HCT116 (cell line): ENCODE data around the gene ANKLE2. TPM values are rescaled to one million over a fixed set of nuclear protein-coding genes. Genes with fewer than 3 reads are reported as not detected.

Experiments used
- ATAC-seq: fragments of 200-7000 bp; cut with Tn5 transposase; 2 replicates; pipeline ENCODE4 v1.9.1; 2020; ENCODE audit warnings: mild to moderate bottlenecking, moderate library complexity
- BruUV-seq: library from RNA; stranded (reverse); fragments of 400-500 nt; replicated peaks from 2 replicates; lab custom pipeline; 2021; lab: Mats Ljungman, UMichigan
- CTCF ChIA-PET: fragments of 300-600 bp; sonication (Branson Sonifier 250); formaldehyde crosslinking; loops from one replicate; lab custom pipeline; 2021; ENCODE audit warnings: antibody characterized with exemption; lab: Charles Lee
- POLR2A ChIA-PET: fragments of 300-600, 350-600 bp; sonication (Branson Sonifier 250); formaldehyde crosslinking; loops from one replicate; lab custom pipeline; 2021; ENCODE audit warnings: antibody characterized with exemption; lab: Charles Lee
- RAD21 ChIA-PET, 2 experiments: fragments of 300-600 bp; sonication (Branson Sonifier 250); formaldehyde crosslinking; loops; one replicate each; lab custom pipeline; 2023; ENCODE audit warnings: low total read pairs in 2 of 2; ENCODE audit not compliant: uncharacterized antibody in 2 of 2, unreplicated experiment in 2 of 2, low non-redundant PET in 1 of 2; lab: Charles Lee
- DNase-seq: peaks from one replicate; pipeline ENCODE4 v3.0.0-alpha.2; 2010; ENCODE audit warnings: low read depth, low spot score
- H2AFZ ChIP-seq: fragments of 200-600 bp; shearing (Covaris generic), sonication (generic); 2 replicates; pipeline ENCODE4 v1.6.1; 2017; ENCODE audit warnings: low read depth, mixed run types, mixed read lengths, antibody characterized with exemption, low read length; ENCODE audit not compliant: poor library complexity, severe bottlenecking
- H3K27ac ChIP-seq: 2 replicates; pipeline ENCODE4 v1.5.1; 2012; ENCODE audit warnings: low read depth, low read length
- H3K27me3 ChIP-seq: fragments of 200-600 bp; sonication (generic); 2 replicates; pipeline ENCODE4 v1.6.1; 2016; ENCODE audit warnings: mixed run types, low read length, mixed read lengths; ENCODE audit not compliant: insufficient read depth
- H3K36me3 ChIP-seq, 2 experiments: fragments of 200-500 bp in 1 of 2; fragments of 200-600 bp in 1 of 2; sonication (Bioruptor generic) in 1 of 2; sonication (generic) in 1 of 2; 2 replicates each; pipeline versions ENCODE4 v1.5.1 to v1.6.1; 2014 to 2016; ENCODE audit warnings: low read length in 2 of 2, inconsistent platforms in 1 of 2, mixed read lengths in 1 of 2, mixed run types in 1 of 2; ENCODE audit not compliant: insufficient read depth in 2 of 2, control insufficient read depth in 1 of 2
- H3K4me1 ChIP-seq, 2 experiments: fragments of 200-600 bp in 1 of 2; sonication (generic) in 1 of 2; 2 replicates each; pipeline versions ENCODE4 v1.5.1 to v1.6.1; 2012 to 2017; ENCODE audit warnings: low read length in 2 of 2, inconsistent platforms in 1 of 2, mild to moderate bottlenecking in 1 of 2, mixed read lengths in 1 of 2, mixed run types in 1 of 2, moderate library complexity in 1 of 2; ENCODE audit not compliant: insufficient read depth in 2 of 2, control insufficient read depth in 1 of 2
- H3K4me2 ChIP-seq: fragments of 200-600 bp; sonication (generic); 2 replicates; pipeline ENCODE4 v1.6.1; 2017; ENCODE audit warnings: mixed run types, low read length, mixed read lengths
- H3K4me3 ChIP-seq, 2 experiments: fragments of 200-600 bp in 1 of 2; sonication (generic) in 1 of 2; replicated peaks in 1 of 2; 2 replicates each; pipeline ENCODE4 v1.5.1; 2011 to 2016; ENCODE audit warnings: low read length in 2 of 2, control low read depth in 1 of 2, low read depth in 1 of 2, mild to moderate bottlenecking in 1 of 2, mixed read lengths in 1 of 2, mixed run types in 1 of 2
- H3K79me2 ChIP-seq: fragments of 200-600 bp; sonication (generic); 2 replicates; pipeline ENCODE4 v1.6.1; 2017; ENCODE audit warnings: mild to moderate bottlenecking, mixed run types, low read length, moderate library complexity, mixed read lengths; ENCODE audit not compliant: insufficient read depth
- H3K9ac ChIP-seq: fragments of 200-600 bp; sonication (generic); 2 replicates; pipeline ENCODE4 v1.6.1; 2016; ENCODE audit warnings: low read length, mixed read lengths
- H3K9me2 ChIP-seq: fragments of 200-600 bp; sonication (generic), shearing (Covaris generic); 2 replicates; pipeline ENCODE4 v1.6.1; 2017; ENCODE audit warnings: mixed run types, mild to moderate bottlenecking, moderate library complexity; ENCODE audit not compliant: insufficient read depth
- H3K9me3 ChIP-seq, 2 experiments: fragments of 200-500 bp in 1 of 2; fragments of 200-600 bp in 1 of 2; sonication (Bioruptor generic) in 1 of 2; sonication (generic) in 1 of 2; 2 replicates each; pipeline ENCODE4 v1.6.1; 2014 to 2017; ENCODE audit warnings: low read length in 2 of 2, mixed read lengths in 2 of 2, inconsistent platforms in 1 of 2, low read depth in 1 of 2, mild to moderate bottlenecking in 1 of 2, mixed run types in 1 of 2, moderate library complexity in 1 of 2; ENCODE audit not compliant: control insufficient read depth in 1 of 2, insufficient read depth in 1 of 2
- H4K20me1 ChIP-seq: fragments of 200-600 bp; sonication (generic), shearing (Covaris generic); 2 replicates; pipeline ENCODE4 v1.6.1; 2017; ENCODE audit warnings: mixed run types, mild to moderate bottlenecking, moderate library complexity; ENCODE audit not compliant: insufficient read depth
- CBX3 ChIP-seq: IDR thresholded peaks from 2 replicates; pipeline ENCODE4 v1.6.1; 2012; ENCODE audit warnings: low read depth
- EGR1 ChIP-seq: IDR thresholded peaks from 2 replicates; pipeline ENCODE4 v1.6.1; 2012; ENCODE audit warnings: low read depth
- EZH2phosphoT487 ChIP-seq: fragments of 200-600 bp; IDR thresholded peaks from 2 replicates; pipeline ENCODE4 v1.6.1; 2018; ENCODE audit warnings: antibody characterized with exemption, borderline replicate concordance
- FOSL1 ChIP-seq: IDR thresholded peaks from 2 replicates; pipeline ENCODE4 v1.6.1; 2012; ENCODE audit warnings: low read depth
- POLR2AphosphoS5 ChIP-seq: IDR thresholded peaks from 2 replicates; pipeline ENCODE4 v1.6.1; 2011; ENCODE audit warnings: mild to moderate bottlenecking, low read depth, low read length, moderate library complexity
- SRF ChIP-seq: IDR thresholded peaks from 2 replicates; pipeline ENCODE4 v1.6.1; 2012; ENCODE audit warnings: low read depth
- ZBTB33 ChIP-seq: IDR thresholded peaks from 2 replicates; pipeline ENCODE4 v1.6.1; 2011; ENCODE audit warnings: mild to moderate bottlenecking, low read length, moderate library complexity; ENCODE audit not compliant: insufficient replicate concordance; ENCODE audit errors: extremely low read depth
- ZNF274 ChIP-seq: fragments of 200-500 bp; sonication (Bioruptor generic); IDR thresholded peaks from 2 replicates; pipeline ENCODE4 v1.6.1; 2014; ENCODE audit warnings: mild to moderate bottlenecking, low read depth, low read length, inconsistent platforms
- intact Hi-C: fragments of 100-400 bp; cut with micrococcal nuclease; formaldehyde crosslinking; loops from 2 replicates; pipeline ENCODE4 v1.10.0; 2022
- total RNA-seq: library from RNA; stranded (reverse); gene quantifications from one replicate; pipeline ENCODE4 v1.2.1, GENCODE V29; 2021; ENCODE audit not compliant: unreplicated experiment

Gene ANKLE2
- total RNA-seq, 1 experiment from 2014 or later, result 68.8 TPM

GRCh38 chr12:132717011-132717410, 44.6 kb downstream of the ANKLE2 start:
- ChIA-PET RAD21 (no interaction called here), CTCF (no interaction called here), POLR2A (no interaction called here)
- no TSS peak for BruUV-seq
- intact Hi-C loops, result no loop called here
- Histone ChIP-seq H3K4me3 (no peak overlapping the region), H3K9me2 (no peaks in the 10 kb centered on the region), H4K20me1 (no peaks in the 10 kb centered on the region), H3K79me2 (peaks cover 52% of the 10 kb centered on the region), H3K4me1 (peaks cover 3% of the 10 kb centered on the region in 2 experiments), H3K27ac (no peak overlapping the region), H2AFZ (no peak overlapping the region), H3K4me2 (no peak overlapping the region), H3K9me3 (no peaks in the 10 kb centered on the region), H3K27me3 (no peaks in the 10 kb centered on the region), H3K9ac (no peak overlapping the region), H3K36me3 (peaks cover 21 to 22% of the 10 kb centered on the region in 2 experiments; a peak in 3 of 4 replicates)
- TF ChIP-seq EGR1, result no peak
- no peak for TF ChIP-seq POLR2AphosphoS5
- TF ChIP-seq ZBTB33, result no peak
- TF ChIP-seq CBX3, result no peak
- DNase-seq, result no peak
- no peak for ATAC-seq

- H3K9me3 ChIP-seq, result no peaks in the 10 kb centered on the region
- RAD21 ChIA-PET, result no interaction called here
- peaks cover 3% of the 10 kb centered on the region; the same call in 1 of the 2 replicates for H4K20me1 ChIP-seq
- H3K4me2 ChIP-seq, result no peak overlapping the region
- intact Hi-C loops, result no loop called here
- H3K36me3 ChIP-seq, result peaks cover 21 to 22% of the 10 kb centered on the region in 2 experiments; a peak in 3 of 4 replicates
- H3K4me3 ChIP-seq, result no peak overlapping the region
- POLR2A ChIA-PET, result no interaction called here
- CTCF ChIA-PET, result no interaction called here
- ATAC-seq, result no peak
- H3K4me1 ChIP-seq, result peaks cover 3 to 8% of the 10 kb centered on the region in 2 experiments
- no peaks in the 10 kb centered on the region for H3K9me2 ChIP-seq
- no peak for DNase-seq
- no peaks in the 10 kb centered on the region for H3K27me3 ChIP-seq
- H3K79me2 ChIP-seq, result peaks cover 59% of the 10 kb centered on the region
- no peak overlapping the region for H3K9ac ChIP-seq
- no TSS peak for BruUV-seq
- TF ChIP-seq EZH2phosphoT487, result no peak
- no peak for TF ChIP-seq FOSL1
- TF ChIP-seq SRF, result no peak
- no peak for TF ChIP-seq POLR2AphosphoS5
- no peak for TF ChIP-seq ZNF274
- no peak overlapping the region for H3K27ac ChIP-seq
- H2AFZ ChIP-seq, result no peak overlapping the region
Measured at GRCh38 chr12:132716356-132716755, 45.3 kb downstream of the ANKLE2 start.
